Endothelial cell of umbilical vein (primary cell): ENCODE measurements around the gene GPAT3. TPM values are rescaled to one million over a fixed set of nuclear protein-coding genes. Genes with fewer than 3 reads are reported as not detected.

Source experiments
- BruUV-seq: library from RNA; stranded (reverse); fragments of 400-500 nt; replicated peaks from 2 replicates; lab custom pipeline; 2021; lab: Mats Ljungman, UMichigan
- CTCF ChIA-PET: fragments of 300-600, 350-600 bp; sonication (Branson Sonifier 250); formaldehyde crosslinking; loops from one replicate; lab custom pipeline; 2021; ENCODE audit warnings: antibody characterized with exemption, inconsistent platforms; lab: Charles Lee
- POLR2A ChIA-PET: fragments of 300-600, 350-600 bp; sonication (Branson Sonifier 250); formaldehyde crosslinking; loops from one replicate; lab custom pipeline; 2021; ENCODE audit warnings: antibody characterized with exemption, inconsistent platforms; lab: Charles Lee
- DNase-seq: peaks from one replicate; pipeline ENCODE4 v3.0.0-alpha.2; 2011; ENCODE audit warnings: low read depth, low spot score
- FAIRE-seq: peaks from 2 replicates; lab custom pipeline; 2011; peaks lifted over from hg19 to GRCh38; lab: Jason Lieb, UNC
- H2AFZ ChIP-seq: 2 replicates; pipeline ENCODE4 v1.6.0; 2012; ENCODE audit warnings: low read depth, low read length, control low read depth, inconsistent platforms
- H3K27ac ChIP-seq: 2 replicates; pipeline ENCODE4 v1.5.1; 2011; ENCODE audit warnings: low read depth, mild to moderate bottlenecking, control low read depth, low read length, moderate library complexity; ENCODE audit not compliant: insufficient read depth
- H3K27me3 ChIP-seq, 2 experiments: 2 replicates each; pipeline versions ENCODE4 v1.6.0 to v1.6.1; 2011; ENCODE audit warnings: low read length in 2 of 2, mixed read lengths in 1 of 2; ENCODE audit not compliant: control insufficient read depth in 2 of 2, insufficient read depth in 2 of 2
- H3K36me3 ChIP-seq, 2 experiments: 2 replicates in 1 of 2; 3 replicates in 1 of 2; pipeline ENCODE4 v1.5.1; 2011; ENCODE audit warnings: low read length in 2 of 2, mild to moderate bottlenecking in 1 of 2, moderate library complexity in 1 of 2; ENCODE audit not compliant: control insufficient read depth in 2 of 2, insufficient read depth in 2 of 2; ENCODE audit errors: extremely low read depth in 1 of 2
- H3K4me1 ChIP-seq: 3 replicates; pipeline ENCODE4 v1.5.1; 2011; ENCODE audit warnings: mild to moderate bottlenecking, low read length; ENCODE audit not compliant: control insufficient read depth, insufficient read depth; ENCODE audit errors: extremely low read depth
- H3K4me2 ChIP-seq: 2 replicates; pipeline ENCODE4 v1.6.1; 2011; ENCODE audit warnings: low read length, control low read depth, mixed read lengths; ENCODE audit not compliant: insufficient read depth
- H3K4me3 ChIP-seq, 3 experiments: fragments of 200-600 bp in 1 of 3; sonication (generic), shearing (Covaris generic) in 1 of 3; replicated peaks in 1 of 3; 2 replicates each; pipeline ENCODE4 v1.5.1; 2011 to 2016; ENCODE audit warnings: control low read depth in 3 of 3, low read length in 3 of 3, mild to moderate bottlenecking in 2 of 3, inconsistent platforms in 1 of 3, low read depth in 1 of 3, moderate library complexity in 1 of 3; ENCODE audit not compliant: insufficient read depth in 1 of 3
- H3K79me2 ChIP-seq: 2 replicates; pipeline ENCODE4 v1.6.0; 2012; ENCODE audit warnings: low read length, inconsistent platforms; ENCODE audit not compliant: control insufficient read depth, insufficient read depth
- H3K9ac ChIP-seq: replicated peaks from 2 replicates; pipeline ENCODE3; 2011; ENCODE audit warnings: low read length, control low read depth; ENCODE audit not compliant: insufficient read depth; ENCODE audit errors: extremely low read depth
- H3K9me1 ChIP-seq: replicated peaks from 3 replicates; pipeline ENCODE4 v1.6.0; 2011; ENCODE audit warnings: mild to moderate bottlenecking, low read length; ENCODE audit not compliant: control insufficient read depth, insufficient read depth; ENCODE audit errors: extremely low read depth
- H3K9me3 ChIP-seq: replicated peaks from 2 replicates; pipeline ENCODE4 v1.5.1; 2012; ENCODE audit warnings: low read length, inconsistent platforms; ENCODE audit not compliant: control insufficient read depth, insufficient read depth
- H4K20me1 ChIP-seq: replicated peaks from 2 replicates; pipeline ENCODE3; 2011; ENCODE audit warnings: mild to moderate bottlenecking, low read length; ENCODE audit not compliant: control insufficient read depth, insufficient read depth; ENCODE audit errors: extremely low read depth
- EZH2 ChIP-seq: IDR thresholded peaks from 2 replicates; pipeline ENCODE4 v1.6.1; 2012; ENCODE audit warnings: borderline replicate concordance, low read depth, mild to moderate bottlenecking, moderate library complexity, low read length, inconsistent platforms; ENCODE audit not compliant: severe bottlenecking
- FOS ChIP-seq: IDR thresholded peaks from 2 replicates; pipeline ENCODE4 v1.6.1; 2011; ENCODE audit warnings: mild to moderate bottlenecking, low read length, moderate library complexity, borderline replicate concordance; ENCODE audit not compliant: insufficient read depth
- GATA2 ChIP-seq: IDR thresholded peaks from 2 replicates; pipeline ENCODE4 v1.7.0; 2011; ENCODE audit warnings: low read depth, mild to moderate bottlenecking, moderate library complexity, mixed read lengths, low read length; ENCODE audit not compliant: insufficient read length, insufficient read depth
- JUN ChIP-seq: IDR thresholded peaks from 2 replicates; pipeline ENCODE4 v1.6.1; 2011; ENCODE audit warnings: borderline replicate concordance, low read depth; ENCODE audit not compliant: insufficient read length, insufficient read depth
- MYC ChIP-seq: IDR thresholded peaks from one replicate; pipeline ENCODE4 v1.6.1; 2011; ENCODE audit warnings: mild to moderate bottlenecking, low read depth, low read length
- POLR2A ChIP-seq: IDR thresholded peaks from 2 replicates; pipeline ENCODE4 v1.6.1; 2012; ENCODE audit warnings: low read depth, mild to moderate bottlenecking, control low read depth, low read length
- POLR2AphosphoS5 ChIP-seq: IDR thresholded peaks from 2 replicates; pipeline ENCODE4 v1.6.1; 2012; ENCODE audit warnings: low read depth, mild to moderate bottlenecking, control low read depth, low read length, moderate library complexity; ENCODE audit not compliant: insufficient read depth
- dilution Hi-C: fragments of 300-500 bp; cut with MboI; formaldehyde crosslinking; loops from one replicate; pipeline ENCODE4 v1.15.0; 2019; ENCODE audit warnings: low sequenced_read_pairs; ENCODE audit not compliant: extremely low pct_ligation_motif_present
- intact Hi-C: fragments of 100-400 bp; cut with micrococcal nuclease; formaldehyde crosslinking; loops from one replicate; pipeline ENCODE4 v1.10.0; 2022
- polyA plus RNA-seq, 4 experiments: library from polyadenylated mRNA; depleted of rRNA in 3 of 4; stranded (reverse) in 3 of 4; unstranded in 1 of 4; fragments of >200 nt; gene quantifications; 2 replicates each; pipeline versions ENCODE4 v1.2.1 to v1.2.3, GENCODE V29; 2011 to 2012; ENCODE audit warnings: missing spikeins in 1 of 4
- total RNA-seq: library from RNA; stranded (reverse); gene quantifications from 2 replicates; pipeline ENCODE4 v1.2.3, GENCODE V29; 2021
- TF ChIP-seq, protein P1 (sequence below), 2 donors: IDR thresholded peaks; 1 replicate in 1 of 2; 2 replicates in 1 of 2; pipeline ENCODE4 v1.5.1; 2011; ENCODE audit warnings: low read length in 2 of 2, mild to moderate bottlenecking in 2 of 2, moderate library complexity in 2 of 2, control low read depth in 1 of 2, inconsistent platforms in 1 of 2, low read depth in 1 of 2; ENCODE audit not compliant: insufficient read depth in 1 of 2; ENCODE audit errors: extremely low read depth in 1 of 2
- TF ChIP-seq, protein P2 (sequence below): IDR thresholded peaks from 2 replicates; pipeline ENCODE4 v1.6.1; 2011; ENCODE audit not compliant: insufficient read depth, insufficient read length

Gene GPAT3
- total and polyA plus RNA-seq, 2 donors (not counting 3 experiments of a cell fraction or from before 2014, with no cell fraction given) = 0.36 to 2.1 TPM

DNA sequence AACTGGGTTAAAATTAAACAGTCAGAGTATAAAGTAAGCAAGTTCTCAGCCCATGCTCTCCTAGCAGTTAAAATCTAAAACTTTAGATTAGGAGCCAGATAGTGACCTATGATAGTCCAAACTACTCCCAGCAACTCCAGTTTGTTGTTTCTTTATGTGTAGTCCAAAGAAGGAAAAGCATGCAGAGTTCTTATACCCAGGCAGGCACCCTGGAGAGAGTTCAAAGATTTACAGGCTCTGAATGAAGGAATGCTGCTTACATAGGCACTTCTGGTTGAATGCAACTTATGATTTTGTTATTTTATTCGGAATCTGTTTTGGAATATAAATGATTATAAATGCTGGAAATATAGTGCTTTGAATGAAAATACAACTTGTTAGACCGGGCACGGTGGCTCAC, 67.2 kb downstream of the GPAT3 start:
- Histone ChIP-seq H2AFZ (no peak overlapping the region), H3K36me3 (no peaks in the 10 kb centered on the region), H3K79me2 (no peaks in the 10 kb centered on the region), H3K9ac (no peak overlapping the region), H3K4me3 (no peak overlapping the region), H3K9me1 (no peaks in the 10 kb centered on the region), H4K20me1 (no peaks in the 10 kb centered on the region), H3K9me3 (no peaks in the 10 kb centered on the region), H3K27me3 (no peaks in the 10 kb centered on the region), H3K4me1 (no peaks in the 10 kb centered on the region), H3K4me2 (no peak overlapping the region), H3K27ac (no peak overlapping the region)
- CTCF ChIA-PET = no interaction called here
- no TSS peak for BruUV-seq
- intact Hi-C loops = no loop called here
- DNase-seq (no peak), FAIRE-seq (no peak)
- dilution Hi-C loops = no loop called here
- POLR2A ChIA-PET = no interaction called here
- TF ChIP-seq EZH2 (no peak), MYC (no peak), FOS (no peak), POLR2AphosphoS5 (no peak), JUN (no peak), POLR2A (no peak), GATA2 (no peak)
- TF ChIP-seq, protein P1, sequence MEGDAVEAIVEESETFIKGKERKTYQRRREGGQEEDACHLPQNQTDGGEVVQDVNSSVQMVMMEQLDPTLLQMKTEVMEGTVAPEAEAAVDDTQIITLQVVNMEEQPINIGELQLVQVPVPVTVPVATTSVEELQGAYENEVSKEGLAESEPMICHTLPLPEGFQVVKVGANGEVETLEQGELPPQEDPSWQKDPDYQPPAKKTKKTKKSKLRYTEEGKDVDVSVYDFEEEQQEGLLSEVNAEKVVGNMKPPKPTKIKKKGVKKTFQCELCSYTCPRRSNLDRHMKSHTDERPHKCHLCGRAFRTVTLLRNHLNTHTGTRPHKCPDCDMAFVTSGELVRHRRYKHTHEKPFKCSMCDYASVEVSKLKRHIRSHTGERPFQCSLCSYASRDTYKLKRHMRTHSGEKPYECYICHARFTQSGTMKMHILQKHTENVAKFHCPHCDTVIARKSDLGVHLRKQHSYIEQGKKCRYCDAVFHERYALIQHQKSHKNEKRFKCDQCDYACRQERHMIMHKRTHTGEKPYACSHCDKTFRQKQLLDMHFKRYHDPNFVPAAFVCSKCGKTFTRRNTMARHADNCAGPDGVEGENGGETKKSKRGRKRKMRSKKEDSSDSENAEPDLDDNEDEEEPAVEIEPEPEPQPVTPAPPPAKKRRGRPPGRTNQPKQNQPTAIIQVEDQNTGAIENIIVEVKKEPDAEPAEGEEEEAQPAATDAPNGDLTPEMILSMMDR (IDR thresholded peaks at IDR 0.05; ENCODE audit: extremely low read depth in 1 of 2, insufficient read depth in 1 of 2, low read depth in 1 of 2, low read length in 2 of 2) = no peak
- TF ChIP-seq, protein P2, sequence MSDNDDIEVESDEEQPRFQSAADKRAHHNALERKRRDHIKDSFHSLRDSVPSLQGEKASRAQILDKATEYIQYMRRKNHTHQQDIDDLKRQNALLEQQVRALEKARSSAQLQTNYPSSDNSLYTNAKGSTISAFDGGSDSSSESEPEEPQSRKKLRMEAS = no peak
